ENCODE results near the gene HPSE2. TPM values are rescaled to one million over a fixed set of nuclear protein-coding genes. Genes with fewer than 3 reads are reported as not detected.

The HPSE2 gene
- total RNA-seq, 1 donor from 2014 or later, result 0.10 TPM

- no peak overlapping the region for H3K27ac Mint-ChIP-seq
- DNase-seq (ENCODE audit: low spot score, unreplicated experiment), result no peak
- H3K27me3 Mint-ChIP-seq, result peaks cover 14% of the 10 kb centered on the region
- H3K4me3 Mint-ChIP-seq (ENCODE audit: low read depth), result no peak overlapping the region
- no peaks in the 10 kb centered on the region for H3K4me1 Mint-ChIP-seq (ENCODE audit: low read depth)
- H3K9me3 Mint-ChIP-seq (ENCODE audit: low read depth), result no peaks in the 10 kb centered on the region
- TF ChIP-seq CTCF (IDR thresholded peaks at IDR 0.05; ENCODE audit: unreplicated experiment), result no peak
- no peaks in the 10 kb centered on the region for H3K36me3 Mint-ChIP-seq (ENCODE audit: insufficient read depth)
Measured at GRCh38 chr10:98924526-98924925, 311.1 kb downstream of the HPSE2 start.

GRCh38 chr10:98921316-98921715 is 314.3 kb downstream of the HPSE2 start:
- no peak for TF ChIP-seq CTCF (IDR thresholded peaks at IDR 0.05; ENCODE audit: unreplicated experiment)
- H3K27ac Mint-ChIP-seq, result no peak overlapping the region
- H3K27me3 Mint-ChIP-seq, result peaks cover 14% of the 10 kb centered on the region
- no peaks in the 10 kb centered on the region for H3K9me3 Mint-ChIP-seq (ENCODE audit: low read depth)
- no peak overlapping the region for H3K4me3 Mint-ChIP-seq (ENCODE audit: low read depth)
- no peak for DNase-seq (ENCODE audit: low spot score, unreplicated experiment)
- H3K36me3 Mint-ChIP-seq (ENCODE audit: insufficient read depth), result no peaks in the 10 kb centered on the region
- no peaks in the 10 kb centered on the region for H3K4me1 Mint-ChIP-seq (ENCODE audit: low read depth)

GRCh38 chr10:98920807-98921206 is 314.8 kb downstream of the HPSE2 start:
- no peak overlapping the region for H3K27ac Mint-ChIP-seq
- H3K36me3 Mint-ChIP-seq (ENCODE audit: insufficient read depth), result no peaks in the 10 kb centered on the region
- no peaks in the 10 kb centered on the region for H3K9me3 Mint-ChIP-seq (ENCODE audit: low read depth)
- H3K4me1 Mint-ChIP-seq (ENCODE audit: low read depth), result no peaks in the 10 kb centered on the region
- peaks cover 14% of the 10 kb centered on the region for H3K27me3 Mint-ChIP-seq
- no peak for TF ChIP-seq CTCF (IDR thresholded peaks at IDR 0.05; ENCODE audit: unreplicated experiment)
- DNase-seq (ENCODE audit: low spot score, unreplicated experiment), result no peak
- H3K4me3 Mint-ChIP-seq (ENCODE audit: low read depth), result no peak overlapping the region

- no peaks in the 10 kb centered on the region for H3K4me1 Mint-ChIP-seq (ENCODE audit: low read depth)
- no peak overlapping the region for H3K27ac Mint-ChIP-seq
- no peak for DNase-seq (ENCODE audit: low spot score, unreplicated experiment)
- TF ChIP-seq CTCF (IDR thresholded peaks at IDR 0.05; ENCODE audit: unreplicated experiment), result no peak
- H3K9me3 Mint-ChIP-seq (ENCODE audit: low read depth), result no peaks in the 10 kb centered on the region
- no peaks in the 10 kb centered on the region for H3K36me3 Mint-ChIP-seq (ENCODE audit: insufficient read depth)
- H3K27me3 Mint-ChIP-seq, result peaks cover 14% of the 10 kb centered on the region
- H3K4me3 Mint-ChIP-seq (ENCODE audit: low read depth), result no peak overlapping the region
Measured at GRCh38 chr10:98920360-98920759, 315.3 kb downstream of the HPSE2 start.

- TF ChIP-seq CTCF (IDR thresholded peaks at IDR 0.05; ENCODE audit: unreplicated experiment), result no peak
- Mint-ChIP-seq H3K27ac (no peak overlapping the region), H3K4me1 (ENCODE audit: low read depth) (no peaks in the 10 kb centered on the region), H3K36me3 (ENCODE audit: insufficient read depth) (no peaks in the 10 kb centered on the region), H3K27me3 (peaks cover 14% of the 10 kb centered on the region), H3K4me3 (ENCODE audit: low read depth) (no peak overlapping the region), H3K9me3 (ENCODE audit: low read depth) (no peaks in the 10 kb centered on the region)
- no peak for DNase-seq (ENCODE audit: low spot score, unreplicated experiment)
Measured at GRCh38 chr10:98919899-98920298, 315.8 kb downstream of the HPSE2 start.
